Lower leg skin (tissue), 4 donors: ENCODE results near the gene EXTL1. TPM values are rescaled to one million over a fixed set of nuclear protein-coding genes. Genes with fewer than 3 reads are reported as not detected.

Source experiments
- DNase-seq, 2 donors: peaks; one replicate each; pipeline ENCODE4 v3.0.0-alpha.2; 2019; ENCODE audit warnings: low spot score in 2 of 2
- H3K4me3 ChIP-seq: fragments of 200-600 bp; sonication (generic); 2 replicates; pipeline ENCODE4 v1.5.1; 2017; ENCODE audit warnings: mild to moderate bottlenecking, low read depth; ENCODE audit not compliant: poor library complexity, severe bottlenecking
- CTCF ChIP-seq, 3 donors: fragments of 450-650 bp; IDR thresholded peaks; one replicate each; pipeline ENCODE4 v1.5.1; 2016; ENCODE audit warnings: antibody characterized with exemption in 3 of 3, mild to moderate bottlenecking in 3 of 3, moderate library complexity in 2 of 3
- POLR2A ChIP-seq, 2 donors: fragments of 450-650 bp; IDR thresholded peaks; one replicate each; pipeline ENCODE4 v1.6.1; 2016 to 2017; ENCODE audit warnings: antibody characterized with exemption in 2 of 2, mild to moderate bottlenecking in 1 of 2, moderate library complexity in 1 of 2
- WGBS, 2 donors: methylation state at CpG; one replicate each; pipeline ENCODE4 v1.1.5; 2018; 5-methylcytosine and 5-hydroxymethylcytosine counted together
- intact Hi-C: fragments of 100-400 bp; cut with DNase I; formaldehyde crosslinking; loops from one replicate; pipeline ENCODE4 v1.15.0; 2023; ENCODE audit warnings: low total_unique reads
- total RNA-seq, 4 donors: library from RNA; depleted of rRNA; stranded (reverse); fragments of >200 nt; gene quantifications; one replicate each; pipeline ENCODE4 v1.1.0, GENCODE V29; 2016

The EXTL1 gene
- total RNA-seq, 4 donors from 2014 or later = 0.34 to 3.9 (median 2.2) TPM

- 80 to 85% methylated on average over 15 of the region's 15 CpGs for WGBS, 2 donors
- TF ChIP-seq CTCF (IDR thresholded peaks at IDR 0.05) (no peak), POLR2A (IDR thresholded peaks at IDR 0.05) (no peak)
- intact Hi-C loops = loop anchor here (10.0 kb wide), 1 partner anchor 156 kb away; no protein-coding TSS in a partner anchor
- no peak for DNase-seq
- H3K4me3 ChIP-seq = no peak overlapping the region
Measured at GRCh38 chr1:25990702-25991395, 30.7 kb upstream of the EXTL1 start.

- TF ChIP-seq CTCF (IDR thresholded peaks at IDR 0.05) (no peak), POLR2A (IDR thresholded peaks at IDR 0.05) (no peak)
- WGBS, 2 donors = 84 to 88% methylated on average over 5 of the region's 5 CpGs
- DNase-seq = no peak
- intact Hi-C loops = loop anchor here (10.0 kb wide), 1 partner anchor 157 kb away; no protein-coding TSS in a partner anchor
- H3K4me3 ChIP-seq = no peak overlapping the region
Measured at GRCh38 chr1:25991937-25992688, 29.5 kb upstream of the EXTL1 start.

GRCh38 chr1:25992689-25993171 is 28.8 kb upstream of the EXTL1 start:
- 89% methylated on average over 9 of the region's 9 CpGs for WGBS, 2 donors
- TF ChIP-seq CTCF (IDR thresholded peaks at IDR 0.05) = no peak
- TF ChIP-seq POLR2A (IDR thresholded peaks at IDR 0.05) = no peak
- no peak for DNase-seq
- H3K4me3 ChIP-seq = no peak overlapping the region
- intact Hi-C loops = loop anchor here (10.0 kb wide), 1 partner anchor 158 kb away; no protein-coding TSS in a partner anchor

- 84 to 87% methylated on average over 8 of the region's 8 CpGs for WGBS, 2 donors
- no peak for DNase-seq
- intact Hi-C loops = loop anchor here (10.0 kb wide), 1 partner anchor 159 kb away; no protein-coding TSS in a partner anchor
- TF ChIP-seq POLR2A (IDR thresholded peaks at IDR 0.05) (no peak), CTCF (IDR thresholded peaks at IDR 0.05) (no peak)
- H3K4me3 ChIP-seq = no peak overlapping the region
Measured at GRCh38 chr1:25993197-25993951, 28.2 kb upstream of the EXTL1 start.

GRCh38 chr1:25994402-25995150 is 27.0 kb upstream of the EXTL1 start:
- H3K4me3 ChIP-seq = no peak overlapping the region
- DNase-seq = no peak
- WGBS, 2 donors = 80 to 91% methylated on average over 3 of the region's 3 CpGs
- no peak for TF ChIP-seq CTCF (IDR thresholded peaks at IDR 0.05)
- TF ChIP-seq POLR2A (IDR thresholded peaks at IDR 0.05) = no peak
- intact Hi-C loops = loop anchor here (5.0 to 10.0 kb wide), 2 partner anchors 97 to 160 kb away; no protein-coding TSS in a partner anchor
